SHP77 (cell line): Measurements from ENCODE around the gene TRIO.

Experiments used
- DNase-seq, 2 experiments: peaks; one replicate each; lab custom pipeline; 2025; lab: John Stamatoyannopoulos, UW

The TRIO gene

GRCh38 chr5:14507156-14507941 is 364.2 kb downstream of the TRIO start:
- no peak for DNase-seq

- no peak for DNase-seq
These were observed 364.9 kb downstream of the TRIO start for GRCh38 chr5:14508046-14508445.

- DNase-seq, result no peak
These were observed 366.4 kb downstream of the TRIO start for GRCh38 chr5:14509556-14509955.

- no peak for DNase-seq
These were observed 367.1 kb downstream of the TRIO start for GRCh38 chr5:14510156-14510734.

- no peak for DNase-seq
These were observed 367.7 kb downstream of the TRIO start for GRCh38 chr5:14510880-14511279.

GRCh38 chr5:14512574-14512973 is 369.4 kb downstream of the TRIO start:
- no peak for DNase-seq

- no peak for DNase-seq
These were observed 370.1 kb downstream of the TRIO start for GRCh38 chr5:14513266-14513665.

GRCh38 chr5:14516901-14517300 is 373.8 kb downstream of the TRIO start:
- no peak for DNase-seq

GRCh38 chr5:14518638-14519037 is 375.5 kb downstream of the TRIO start:
- no peak for DNase-seq

GRCh38 chr5:14521748-14522147 is 378.6 kb downstream of the TRIO start:
- no peak for DNase-seq

- DNase-seq, result no peak
These were observed 379.6 kb downstream of the TRIO start for GRCh38 chr5:14522721-14523120.

GRCh38 chr5:14523243-14524034 is 380.3 kb downstream of the TRIO start:
- no peak for DNase-seq

GRCh38 chr5:14525397-14525796 is 382.3 kb downstream of the TRIO start:
- DNase-seq, result no peak

- DNase-seq, result no peak
These were observed 383.4 kb downstream of the TRIO start for GRCh38 chr5:14526493-14526892.

- no peak for DNase-seq
These were observed 385.0 kb downstream of the TRIO start for GRCh38 chr5:14528115-14528514.

- no peak for DNase-seq
These were observed 385.8 kb downstream of the TRIO start for GRCh38 chr5:14528926-14529325.

- DNase-seq, result no peak
These were observed 388.5 kb downstream of the TRIO start for GRCh38 chr5:14531668-14532067.

- no peak for DNase-seq
These were observed 389.0 kb downstream of the TRIO start for GRCh38 chr5:14532180-14532579.

GRCh38 chr5:14534773-14535172 is 391.6 kb downstream of the TRIO start:
- DNase-seq, result peak; percentile 29 to 42

GRCh38 chr5:14545308-14545707 is 402.2 kb downstream of the TRIO start:
- no peak for DNase-seq

- DNase-seq, result no peak
These were observed 402.7 kb downstream of the TRIO start for GRCh38 chr5:14545862-14546261.

GRCh38 chr5:14547666-14548065 is 404.5 kb downstream of the TRIO start:
- no peak for DNase-seq

- DNase-seq, result no peak
These were observed 408.1 kb downstream of the TRIO start for GRCh38 chr5:14551211-14551610.
